CD4-positive, CD25-positive, alpha-beta regulatory T cell (primary cell): ENCODE measurements around the gene RBM19. TPM values are rescaled to one million over a fixed set of nuclear protein-coding genes. Genes with fewer than 3 reads are reported as not detected.
A peak's percentile ranks its signal among the peaks of the same experiment; 100 is the strongest.

Experiments
- ATAC-seq, 2 donors: fragments of 150-1000 bp; cut with Tn5 transposase; one replicate each; pipeline ENCODE4 v1.10.0; 2021; ENCODE audit warnings: low read depth in 2 of 2, moderate number of reproducible peaks in 2 of 2, moderate library complexity in 1 of 2
- DNase-seq, 3 donors: peaks; one replicate each; pipeline versions ENCODE4 v3.0.0 to v3.0.0-alpha.2; 2012 to 2022; ENCODE audit warnings: mixed read lengths in 1 of 3
- H3K27ac ChIP-seq: one replicate; pipeline ENCODE4 v1.7.0; 2013; ENCODE audit warnings: mild to moderate bottlenecking, low read length; ENCODE audit not compliant: insufficient read depth, poor library complexity, severe bottlenecking
- H3K27me3 ChIP-seq: one replicate; pipeline ENCODE4 v1.7.0; 2013; ENCODE audit warnings: low read length; ENCODE audit not compliant: control insufficient read depth, insufficient read depth
- H3K36me3 ChIP-seq: one replicate; pipeline ENCODE4 v1.7.0; 2013; ENCODE audit warnings: mild to moderate bottlenecking, low read length, moderate library complexity; ENCODE audit not compliant: control insufficient read depth, insufficient read depth
- H3K4me1 ChIP-seq: 2 replicates; pipeline ENCODE4 v1.7.0; 2013; ENCODE audit warnings: mild to moderate bottlenecking, low read length; ENCODE audit not compliant: insufficient read depth, control insufficient read depth, poor library complexity, severe bottlenecking
- H3K4me3 ChIP-seq: one replicate; pipeline ENCODE4 v1.7.0; 2013; ENCODE audit warnings: low read depth, mild to moderate bottlenecking, low read length, moderate library complexity
- H3K9me3 ChIP-seq, 2 experiments: 1 replicate in 1 of 2; 2 replicates in 1 of 2; pipeline ENCODE4 v1.7.0; 2013; ENCODE audit warnings: low read length in 2 of 2, mild to moderate bottlenecking in 1 of 2, moderate library complexity in 1 of 2; ENCODE audit not compliant: control insufficient read depth in 2 of 2
- H3K27ac Mint-ChIP-seq, 3 donors: one replicate each; pipeline ENCODE4 v1.8.0; 2020 to 2022; ENCODE audit warnings: mild to moderate bottlenecking in 3 of 3, mixed read lengths in 3 of 3, moderate library complexity in 2 of 3
- H3K27me3 Mint-ChIP-seq: one replicate; pipeline ENCODE4 v1.8.0; 2022; ENCODE audit warnings: mild to moderate bottlenecking, mixed read lengths
- H3K36me3 Mint-ChIP-seq: one replicate; pipeline ENCODE4 v1.8.0; 2020; ENCODE audit warnings: mixed read lengths
- H3K4me1 Mint-ChIP-seq, 4 donors: one replicate each; pipeline ENCODE4 v1.8.0; 2020 to 2022; ENCODE audit warnings: mixed read lengths in 4 of 4, mild to moderate bottlenecking in 1 of 4
- H3K4me3 Mint-ChIP-seq, 4 donors: one replicate each; pipeline ENCODE4 v1.8.0; 2020 to 2022; ENCODE audit warnings: mild to moderate bottlenecking in 4 of 4, mixed read lengths in 4 of 4, moderate library complexity in 3 of 4
- H3K9me3 Mint-ChIP-seq, 7 donors: one replicate each; pipeline ENCODE4 v1.8.0; 2020 to 2022; ENCODE audit warnings: mixed read lengths in 7 of 7, mild to moderate bottlenecking in 3 of 7, moderate library complexity in 2 of 7
- polyA plus RNA-seq, 4 donors: library from polyadenylated mRNA; unstranded; fragments of 300-500 nt; fragmentation: Illumina TruSeq; gene quantifications; one replicate each; pipeline ENCODE4 v1.2.3, GENCODE V29; 2021
- total RNA-seq: library from RNA; stranded (reverse); gene quantifications from one replicate; pipeline ENCODE4 v1.2.3, GENCODE V29; 2022

The RBM19 gene
- total and polyA plus RNA-seq, 5 donors from 2014 or later: 6.3 to 66.2 (median 6.9) TPM

GRCh38 chr12:113983777-113984448, 17.8 kb upstream of the RBM19 start:
- peaks cover 29% of the 10 kb centered on the region for H3K27me3 Mint-ChIP-seq
- peaks cover 0 to 2% (median 0%) of the 10 kb centered on the region in 7 donors for H3K9me3 Mint-ChIP-seq
- Histone ChIP-seq H3K36me3 (no peaks in the 10 kb centered on the region), H3K27me3 (no peaks in the 10 kb centered on the region), H3K27ac (no peak overlapping the region), H3K4me1 (no peaks in the 10 kb centered on the region), H3K4me3 (no peak overlapping the region), H3K9me3 (no peaks in the 10 kb centered on the region)
- ATAC-seq (no peak), DNase-seq (no peak)
- H3K4me3 Mint-ChIP-seq: no peak overlapping the region
- no peaks in the 10 kb centered on the region for H3K4me1 Mint-ChIP-seq
- H3K36me3 Mint-ChIP-seq: no peaks in the 10 kb centered on the region
- H3K27ac Mint-ChIP-seq: no peak overlapping the region

GRCh38 chr12:113983265-113983664, 17.1 kb upstream of the RBM19 start:
- Mint-ChIP-seq H3K4me3 (no peak overlapping the region), H3K27me3 (peaks cover 25% of the 10 kb centered on the region), H3K27ac (no peak overlapping the region), H3K36me3 (no peaks in the 10 kb centered on the region), H3K9me3 (no peaks in the 10 kb centered on the region), H3K4me1 (no peaks in the 10 kb centered on the region)
- ATAC-seq: no peak
- H3K36me3 ChIP-seq: no peaks in the 10 kb centered on the region
- H3K9me3 ChIP-seq: no peaks in the 10 kb centered on the region
- H3K4me3 ChIP-seq: no peak overlapping the region
- no peak overlapping the region for H3K27ac ChIP-seq
- H3K27me3 ChIP-seq: no peaks in the 10 kb centered on the region
- DNase-seq: no peak
- H3K4me1 ChIP-seq: no peaks in the 10 kb centered on the region

GRCh38 chr12:113981876-113982275, 15.8 kb upstream of the RBM19 start:
- H3K36me3 Mint-ChIP-seq: no peaks in the 10 kb centered on the region
- H3K27ac ChIP-seq: no peak overlapping the region
- H3K27me3 Mint-ChIP-seq: peaks cover 22% of the 10 kb centered on the region
- H3K4me1 Mint-ChIP-seq: no peaks in the 10 kb centered on the region
- no peak for ATAC-seq
- H3K36me3 ChIP-seq: no peaks in the 10 kb centered on the region
- no peak for DNase-seq
- H3K27me3 ChIP-seq: no peaks in the 10 kb centered on the region
- no peak overlapping the region for H3K27ac Mint-ChIP-seq
- H3K4me1 ChIP-seq: no peaks in the 10 kb centered on the region
- H3K4me3 Mint-ChIP-seq: no peak overlapping the region
- no peak overlapping the region for H3K4me3 ChIP-seq
- no peaks in the 10 kb centered on the region for H3K9me3 Mint-ChIP-seq
- no peaks in the 10 kb centered on the region for H3K9me3 ChIP-seq

GRCh38 chr12:113980537-113981337, 14.6 kb upstream of the RBM19 start:
- Mint-ChIP-seq H3K36me3 (no peaks in the 10 kb centered on the region), H3K4me1 (no peaks in the 10 kb centered on the region), H3K27ac (no peak overlapping the region), H3K27me3 (peaks cover 25% of the 10 kb centered on the region), H3K4me3 (no peak overlapping the region), H3K9me3 (no peaks in the 10 kb centered on the region)
- ATAC-seq (peak in 1 of 2 donors; percentile 28), DNase-seq (peak in 1 of 3 donors; percentile 60)
- H3K27me3 ChIP-seq: peaks cover 2% of the 10 kb centered on the region
- no peak overlapping the region for H3K4me3 ChIP-seq
- H3K27ac ChIP-seq: no peak overlapping the region
- H3K36me3 ChIP-seq: no peaks in the 10 kb centered on the region
- no peaks in the 10 kb centered on the region for H3K9me3 ChIP-seq
- H3K4me1 ChIP-seq: no peaks in the 10 kb centered on the region

GRCh38 chr12:113980054-113980453, 13.9 kb upstream of the RBM19 start:
- no peaks in the 10 kb centered on the region for H3K36me3 ChIP-seq
- no peak for ATAC-seq
- no peak for DNase-seq
- H3K27me3 Mint-ChIP-seq: peaks cover 28% of the 10 kb centered on the region
- H3K9me3 Mint-ChIP-seq: no peaks in the 10 kb centered on the region
- no peaks in the 10 kb centered on the region for H3K9me3 ChIP-seq
- no peak overlapping the region for H3K27ac Mint-ChIP-seq
- no peak overlapping the region for H3K27ac ChIP-seq
- H3K4me1 Mint-ChIP-seq: no peaks in the 10 kb centered on the region
- no peak overlapping the region for H3K4me3 ChIP-seq
- no peaks in the 10 kb centered on the region for H3K4me1 ChIP-seq
- H3K36me3 Mint-ChIP-seq: no peaks in the 10 kb centered on the region
- peak overlapping the region in 1 of 4 donors; percentile 27 for H3K4me3 Mint-ChIP-seq
- peaks cover 4% of the 10 kb centered on the region for H3K27me3 ChIP-seq

- H3K9me3 Mint-ChIP-seq: no peaks in the 10 kb centered on the region
- H3K27ac ChIP-seq: no peak overlapping the region
- peaks cover 31% of the 10 kb centered on the region for H3K27me3 Mint-ChIP-seq
These were observed 12.0 kb upstream of the RBM19 start for GRCh38 chr12:113978080-113978479.

GRCh38 chr12:113974006-113974405, 7.9 kb upstream of the RBM19 start:
- no peaks in the 10 kb centered on the region for H3K36me3 ChIP-seq
- no peaks in the 10 kb centered on the region for H3K4me1 ChIP-seq
- ATAC-seq (no peak), DNase-seq (no peak)
- no peak overlapping the region for H3K4me3 ChIP-seq
- Mint-ChIP-seq H3K9me3 (peaks cover 0 to 4% (median 0%) of the 10 kb centered on the region in 7 donors), H3K36me3 (no peaks in the 10 kb centered on the region), H3K27me3 (peaks cover 39% of the 10 kb centered on the region), H3K4me1 (peaks cover 0 to 5% (median 0%) of the 10 kb centered on the region in 4 donors), H3K4me3 (no peak overlapping the region), H3K27ac (peak overlapping the region in 1 of 3 donors; percentile 63)
- no peak overlapping the region for H3K27ac ChIP-seq
- H3K9me3 ChIP-seq: no peaks in the 10 kb centered on the region
- peaks cover 7% of the 10 kb centered on the region for H3K27me3 ChIP-seq

More at GRCh38 chr12:113978080-113978479, 12.0 kb upstream of the RBM19 start:
- no peak overlapping the region for H3K4me3 Mint-ChIP-seq
- no peak for ATAC-seq
- Histone ChIP-seq H3K9me3 (no peaks in the 10 kb centered on the region), H3K4me3 (no peak overlapping the region), H3K27me3 (peaks cover 7% of the 10 kb centered on the region), H3K4me1 (no peaks in the 10 kb centered on the region), H3K36me3 (no peaks in the 10 kb centered on the region)
- H3K27ac Mint-ChIP-seq: no peak overlapping the region
- DNase-seq: no peak
- no peaks in the 10 kb centered on the region for H3K36me3 Mint-ChIP-seq
- peaks cover 0 to 5% (median 0%) of the 10 kb centered on the region in 4 donors for H3K4me1 Mint-ChIP-seq
